Measurements from ENCODE around the gene ZRANB3.

The ZRANB3 gene

DNA sequence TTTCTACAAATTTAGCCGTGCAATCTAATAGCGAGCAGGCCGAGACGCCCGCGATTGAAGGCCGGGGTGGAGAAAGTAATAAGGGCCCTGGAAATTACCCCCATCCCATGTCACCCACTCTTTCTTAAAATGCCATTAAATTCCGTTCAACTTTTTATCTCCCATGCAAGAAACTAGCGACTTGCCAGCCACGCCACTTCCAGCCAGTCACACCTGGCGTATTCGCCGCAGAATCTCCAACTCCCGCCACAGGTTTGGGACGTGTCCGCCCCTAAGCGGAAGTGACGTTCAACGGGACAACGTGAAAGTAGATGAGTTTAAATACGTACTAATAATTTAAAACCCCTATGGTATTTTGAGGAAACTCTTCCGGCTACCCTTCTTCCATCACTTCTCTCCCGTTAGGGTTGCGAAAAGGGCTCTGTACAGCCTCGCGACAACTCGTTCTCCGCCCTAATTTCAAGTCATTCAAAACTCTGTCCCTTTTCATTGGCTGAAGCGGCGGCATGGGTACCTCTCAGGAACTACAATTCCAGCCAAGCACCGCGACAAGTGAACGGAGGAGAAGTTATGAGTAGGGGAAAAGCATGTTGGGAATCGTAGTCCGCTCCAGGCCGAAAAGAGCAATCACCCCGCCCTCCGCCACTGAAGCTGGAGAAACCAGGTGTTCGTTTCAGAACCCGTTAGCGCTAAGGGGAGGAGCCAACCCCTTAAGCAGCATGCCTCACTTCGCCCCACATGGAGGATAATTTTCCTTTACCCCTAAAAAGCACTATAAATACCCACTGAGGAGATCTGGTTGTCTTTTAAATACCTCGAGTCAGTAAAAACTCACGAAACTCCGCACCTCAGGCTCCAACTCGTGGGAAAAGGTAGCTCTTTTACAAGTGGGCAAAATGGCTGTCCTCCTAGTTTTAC is at the start of gene ZRANB3:
Gene ZRANB3, minus strand, starts transcription at position 906 of the 918 bp plus-strand sequence.
- H3K4me3 ChIP-seq (ENCODE audit: low read depth, low read length): peak within 1 kb of the TSS; percentile 83
- H3K27me3 ChIP-seq (replicated peaks): no peaks in the 10 kb centered on the region
- no peaks in the 10 kb centered on the region for H3K36me3 ChIP-seq (replicated peaks)
- peak; percentile 99 for DNase-seq
- TF ChIP-seq, protein P1, sequence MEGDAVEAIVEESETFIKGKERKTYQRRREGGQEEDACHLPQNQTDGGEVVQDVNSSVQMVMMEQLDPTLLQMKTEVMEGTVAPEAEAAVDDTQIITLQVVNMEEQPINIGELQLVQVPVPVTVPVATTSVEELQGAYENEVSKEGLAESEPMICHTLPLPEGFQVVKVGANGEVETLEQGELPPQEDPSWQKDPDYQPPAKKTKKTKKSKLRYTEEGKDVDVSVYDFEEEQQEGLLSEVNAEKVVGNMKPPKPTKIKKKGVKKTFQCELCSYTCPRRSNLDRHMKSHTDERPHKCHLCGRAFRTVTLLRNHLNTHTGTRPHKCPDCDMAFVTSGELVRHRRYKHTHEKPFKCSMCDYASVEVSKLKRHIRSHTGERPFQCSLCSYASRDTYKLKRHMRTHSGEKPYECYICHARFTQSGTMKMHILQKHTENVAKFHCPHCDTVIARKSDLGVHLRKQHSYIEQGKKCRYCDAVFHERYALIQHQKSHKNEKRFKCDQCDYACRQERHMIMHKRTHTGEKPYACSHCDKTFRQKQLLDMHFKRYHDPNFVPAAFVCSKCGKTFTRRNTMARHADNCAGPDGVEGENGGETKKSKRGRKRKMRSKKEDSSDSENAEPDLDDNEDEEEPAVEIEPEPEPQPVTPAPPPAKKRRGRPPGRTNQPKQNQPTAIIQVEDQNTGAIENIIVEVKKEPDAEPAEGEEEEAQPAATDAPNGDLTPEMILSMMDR (IDR thresholded peaks at IDR 0.05; ENCODE audit: low read depth, low read length, missing control alignments): no peak
- in situ Hi-C loops (cut with HindIII; ENCODE audit: low pct_ligation_motif_present, low sequenced_read_pairs): no loop called here
- H3K27ac ChIP-seq: peak within 1 kb of the TSS; percentile 91

- no peak for DNase-seq
- no peaks in the 10 kb centered on the region for H3K27me3 ChIP-seq (replicated peaks)
- H3K27ac ChIP-seq: no peak overlapping the region
- H3K36me3 ChIP-seq (replicated peaks): peaks cover 3% of the 10 kb centered on the region
- TF ChIP-seq, protein P1 (IDR thresholded peaks at IDR 0.05; ENCODE audit: low read depth, low read length, missing control alignments): peak; percentile 3
- in situ Hi-C loops (cut with HindIII; ENCODE audit: low pct_ligation_motif_present, low sequenced_read_pairs): no loop called here
- H3K4me3 ChIP-seq (ENCODE audit: low read depth, low read length): no peak overlapping the region
Measured at GRCh38 chr2:135573620-135574019, 42.6 kb upstream of the ZRANB3 start.

- Histone ChIP-seq H3K27me3 (replicated peaks) (no peaks in the 10 kb centered on the region), H3K27ac (no peak overlapping the region), H3K4me3 (ENCODE audit: low read depth, low read length) (no peak overlapping the region), H3K36me3 (replicated peaks) (peaks cover 3% of the 10 kb centered on the region)
- no peak for DNase-seq
- TF ChIP-seq, protein P1 (IDR thresholded peaks at IDR 0.05; ENCODE audit: low read depth, low read length, missing control alignments): no peak
- in situ Hi-C loops (cut with HindIII; ENCODE audit: low pct_ligation_motif_present, low sequenced_read_pairs): no loop called here
Measured at GRCh38 chr2:135570884-135571283, 39.9 kb upstream of the ZRANB3 start.

DNA sequence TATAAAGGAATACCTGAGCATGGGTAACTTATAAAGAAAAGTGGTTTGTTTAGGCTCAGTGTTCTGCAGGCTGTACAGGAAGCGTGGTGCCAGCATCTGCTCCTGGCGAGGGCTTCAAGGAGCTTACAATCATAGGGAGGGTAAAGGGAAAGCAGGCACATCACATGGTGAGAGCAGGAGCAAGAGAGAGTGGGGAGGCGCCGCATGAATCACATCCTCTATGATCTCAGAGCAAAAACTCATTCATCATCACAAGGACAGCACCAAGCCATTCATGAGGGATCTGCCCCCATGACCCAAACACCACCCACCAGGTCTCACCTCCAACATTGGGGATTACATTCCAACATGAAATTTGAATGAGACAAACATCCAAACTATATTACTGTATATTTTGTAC is 32.8 kb upstream of the ZRANB3 start:
- Histone ChIP-seq H3K36me3 (replicated peaks) (no peaks in the 10 kb centered on the region), H3K27me3 (replicated peaks) (no peaks in the 10 kb centered on the region), H3K4me3 (ENCODE audit: low read depth, low read length) (no peak overlapping the region), H3K27ac (no peak overlapping the region)
- peak; percentile 53 for DNase-seq
- in situ Hi-C loops (cut with HindIII; ENCODE audit: low pct_ligation_motif_present, low sequenced_read_pairs): no loop called here
- TF ChIP-seq, protein P1 (IDR thresholded peaks at IDR 0.05; ENCODE audit: low read depth, low read length, missing control alignments): no peak

DNA sequence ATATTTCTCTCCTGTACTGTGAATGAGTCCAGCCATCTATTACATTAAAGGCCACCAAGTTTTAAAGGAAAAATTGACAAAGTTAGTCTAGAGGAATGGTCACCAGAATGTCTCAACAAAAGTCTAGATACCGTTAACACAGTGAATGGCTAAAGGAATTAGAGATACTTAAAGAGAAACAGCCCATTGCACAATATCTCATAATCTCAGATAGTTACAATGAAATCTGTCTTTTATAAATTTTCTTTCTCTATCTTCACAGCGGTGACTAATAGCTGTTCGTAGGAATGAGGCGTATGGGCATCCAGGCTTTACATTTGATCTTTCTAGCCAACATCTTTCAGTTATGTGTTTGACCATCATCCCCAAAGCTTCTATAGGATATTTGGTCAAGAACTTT is 30.9 kb upstream of the ZRANB3 start:
- H3K4me3 ChIP-seq (ENCODE audit: low read depth, low read length): no peak overlapping the region
- H3K27me3 ChIP-seq (replicated peaks): no peaks in the 10 kb centered on the region
- H3K27ac ChIP-seq: no peak overlapping the region
- in situ Hi-C loops (cut with HindIII; ENCODE audit: low pct_ligation_motif_present, low sequenced_read_pairs): no loop called here
- TF ChIP-seq, protein P1 (IDR thresholded peaks at IDR 0.05; ENCODE audit: low read depth, low read length, missing control alignments): no peak
- no peak for DNase-seq
- no peaks in the 10 kb centered on the region for H3K36me3 ChIP-seq (replicated peaks)

All from brain microvascular endothelial cell (primary cell).